Hepatocyte (in vitro differentiated cells): ENCODE data around the gene MAPKAP1.
A peak's percentile ranks its signal among the peaks of the same experiment; 100 is the strongest.

ENCODE experiments used
- CTCF ChIP-seq: fragments of 200-600 bp; sonication (generic); IDR thresholded peaks from 2 replicates; pipeline ENCODE4 v1.5.1; 2016; ENCODE audit warnings: antibody characterized with exemption, mild to moderate bottlenecking; ENCODE audit not compliant: poor library complexity
- EZH2 ChIP-seq: fragments of 200-600 bp; sonication (generic); IDR thresholded peaks from 2 replicates; pipeline ENCODE4 v1.6.1; 2016; ENCODE audit warnings: antibody characterized with exemption, mild to moderate bottlenecking, borderline replicate concordance

GRCh38 chr9:125428060-125428901 lies 278.7 kb downstream of the MAPKAP1 start:
- TF ChIP-seq CTCF: peak; percentile 22
- TF ChIP-seq EZH2: no peak
